ENCODE measurements around the gene CDCA3.
"Not testable (repeated sequence)": the region's sequence is repeated elsewhere in the genome, so short reads cannot be mapped to it uniquely, and the experiment has no call there.

CDCA3 gene

DNA sequence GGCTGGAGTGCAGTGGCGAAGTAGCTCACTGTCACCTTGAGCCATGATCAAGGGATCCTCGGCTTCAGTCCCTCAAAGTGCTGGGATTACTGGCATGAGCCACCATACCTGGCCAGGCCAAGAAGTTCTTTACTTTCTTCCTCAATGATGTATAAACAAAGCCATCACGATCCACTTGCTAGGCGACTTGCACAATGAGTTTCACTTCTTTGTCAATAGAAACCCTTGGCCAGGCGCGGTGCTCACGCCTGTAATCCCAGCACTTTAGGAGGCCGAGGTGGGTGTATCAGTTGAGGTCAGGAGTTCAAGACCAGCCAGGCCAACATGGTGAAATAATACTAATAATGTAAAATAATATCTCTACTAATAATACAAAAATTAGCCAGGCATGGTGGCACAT, 36.4 kb upstream of the CDCA3 start:
- TF ChIP-seq POLR2A (IDR thresholded peaks at IDR 0.05; ENCODE audit: low read depth, low read length) = no peak
- TF ChIP-seq POLR2AphosphoS5 (IDR thresholded peaks at IDR 0.05; ENCODE audit: low read depth, low read length) = no peak
- TF ChIP-seq TAF1 (IDR thresholded peaks at IDR 0.05; ENCODE audit: borderline replicate concordance, low read depth, low read length) = no peak
- no peak for DNase-seq (ENCODE audit: insufficient read length)
- no peak for FAIRE-seq

- not testable (repeated sequence) for FAIRE-seq; DNase-seq (ENCODE audit: insufficient read length)
These were observed 35.3 kb upstream of the CDCA3 start for GRCh38 chr12:6886206-6886999.

DNA sequence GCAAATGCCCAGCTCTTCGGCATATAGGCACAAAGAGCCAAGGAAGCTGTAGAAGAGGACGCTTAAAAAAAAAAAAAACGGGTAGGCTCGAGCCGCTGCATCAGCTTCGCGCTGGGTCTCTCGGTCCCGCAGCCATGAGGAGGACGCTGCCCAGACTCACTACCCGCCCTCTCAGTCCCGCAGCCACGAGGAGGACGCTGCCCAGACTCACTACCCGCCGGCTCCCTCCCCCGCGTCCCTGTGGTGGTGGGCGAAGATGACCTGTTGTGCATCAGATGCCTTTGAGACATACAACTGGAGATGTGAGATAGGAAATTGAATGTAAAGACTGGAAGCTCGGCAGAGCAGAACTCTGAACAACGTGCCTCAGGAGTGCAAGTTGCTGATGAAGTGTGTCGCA, 33.5 kb upstream of the CDCA3 start:
- no peak for DNase-seq (ENCODE audit: insufficient read length)
- FAIRE-seq = no peak
- TF ChIP-seq TAF1 (IDR thresholded peaks at IDR 0.05; ENCODE audit: borderline replicate concordance, low read depth, low read length) (no peak), POLR2AphosphoS5 (IDR thresholded peaks at IDR 0.05; ENCODE audit: low read depth, low read length) (no peak), POLR2A (IDR thresholded peaks at IDR 0.05; ENCODE audit: low read depth, low read length) (no peak)

- DNase-seq (ENCODE audit: insufficient read length) (no peak), FAIRE-seq (no peak)
- TF ChIP-seq POLR2A (IDR thresholded peaks at IDR 0.05; ENCODE audit: low read depth, low read length) (no peak), POLR2AphosphoS5 (IDR thresholded peaks at IDR 0.05; ENCODE audit: low read depth, low read length) (no peak), TAF1 (IDR thresholded peaks at IDR 0.05; ENCODE audit: borderline replicate concordance, low read depth, low read length) (no peak)
These were observed 32.6 kb upstream of the CDCA3 start for GRCh38 chr12:6883683-6884082.

- no peak for TF ChIP-seq POLR2AphosphoS5 (IDR thresholded peaks at IDR 0.05; ENCODE audit: low read depth, low read length)
- no peak for TF ChIP-seq TAF1 (IDR thresholded peaks at IDR 0.05; ENCODE audit: borderline replicate concordance, low read depth, low read length)
- no peak for TF ChIP-seq POLR2A (IDR thresholded peaks at IDR 0.05; ENCODE audit: low read depth, low read length)
- DNase-seq (ENCODE audit: insufficient read length) (no peak), FAIRE-seq (no peak)
These were observed 32.2 kb upstream of the CDCA3 start for GRCh38 chr12:6883252-6883651.

DNA sequence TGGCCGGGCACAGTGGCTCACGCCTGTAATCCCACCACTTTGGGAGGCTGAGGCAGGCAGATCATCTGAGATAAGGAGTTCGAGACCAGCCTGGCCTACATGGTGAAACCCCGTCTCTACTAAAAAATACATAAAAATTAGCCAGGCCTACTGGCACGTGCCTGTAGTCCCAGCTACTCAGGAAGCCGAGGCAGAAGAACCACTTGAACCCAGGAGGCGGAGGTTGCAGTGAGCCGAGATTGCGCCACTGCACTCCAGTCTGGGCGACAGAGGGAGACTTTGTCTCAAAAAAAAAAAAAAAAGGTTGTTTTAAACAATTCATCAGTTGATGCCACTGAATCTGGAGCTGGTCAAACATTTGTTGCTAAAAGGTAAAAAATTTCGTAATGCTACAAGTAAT, 28.7 kb upstream of the CDCA3 start:
- not testable (repeated sequence) for DNase-seq (ENCODE audit: insufficient read length); FAIRE-seq

DNA sequence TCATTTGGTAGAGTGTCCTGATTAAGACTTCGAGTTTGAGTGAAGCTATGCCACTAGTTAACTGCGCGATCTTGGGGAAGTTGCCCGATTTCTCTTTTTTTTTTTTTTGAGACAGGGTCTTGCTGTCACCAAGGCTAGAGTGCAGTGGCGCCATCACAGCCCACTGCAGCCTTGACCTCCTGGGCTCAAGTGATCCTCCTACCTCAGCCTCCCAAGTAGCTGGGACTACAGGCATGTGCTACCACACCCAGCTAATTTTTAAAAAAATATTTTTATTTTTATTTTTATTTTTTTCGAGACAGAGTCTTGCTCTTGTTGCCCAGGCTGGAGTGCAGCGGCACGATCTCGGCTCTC, 22.9 kb upstream of the CDCA3 start:
- FAIRE-seq; DNase-seq (ENCODE audit: insufficient read length): not testable (repeated sequence)

DNA sequence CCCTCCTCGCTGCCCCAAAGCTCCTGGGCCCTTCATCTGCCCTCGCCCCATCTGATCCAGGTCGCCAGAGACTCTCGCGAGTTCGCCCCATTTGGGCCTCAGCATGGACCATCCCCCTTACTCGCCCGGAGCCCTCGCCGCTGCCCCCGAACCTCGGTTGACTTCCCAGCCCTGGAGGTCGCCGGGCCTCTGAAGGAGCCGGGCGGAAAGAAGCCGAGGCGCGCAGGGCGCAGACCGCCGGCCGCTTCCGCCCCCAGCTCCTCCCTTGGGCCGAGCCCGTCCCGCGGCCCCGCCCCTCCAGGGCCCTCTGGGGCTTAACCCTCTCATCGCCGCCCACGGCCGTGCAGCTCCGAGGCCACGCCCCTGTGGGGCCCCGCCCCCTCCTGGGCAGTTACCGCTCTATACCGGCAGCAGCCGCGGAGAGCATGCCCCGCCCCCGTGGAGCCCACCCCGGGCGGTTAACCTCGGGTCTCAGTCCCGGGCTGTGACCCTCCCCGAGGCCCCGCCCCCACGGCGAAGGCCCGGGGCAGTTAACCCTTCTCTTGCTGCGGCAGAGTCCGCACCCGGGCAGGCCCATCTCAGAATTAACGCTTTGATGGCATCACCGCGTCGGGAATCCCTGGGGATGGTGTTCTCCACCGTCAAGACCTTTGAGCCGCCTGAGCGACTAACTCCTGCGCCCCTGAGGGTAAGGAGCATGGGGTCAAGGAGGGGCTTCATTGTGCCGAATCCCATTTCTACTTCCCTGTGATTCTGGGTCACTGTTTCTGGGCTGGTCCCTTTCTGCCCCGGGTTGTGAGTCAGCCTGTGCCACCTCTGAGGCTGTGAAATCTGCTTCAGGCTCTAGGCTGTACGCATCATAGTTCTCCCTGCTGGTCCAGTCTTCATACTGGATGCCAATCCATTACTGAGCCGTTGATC, 22.3 kb upstream of the CDCA3 start, which contains the start of gene SPSB2:
SPSB2 (minus strand) TSS at position 210 of the 921 bp plus-strand sequence. CDS start 402 bp downstream, outside the sequence.
- TF ChIP-seq POLR2AphosphoS5 (IDR thresholded peaks at IDR 0.05; ENCODE audit: low read depth, low read length) (no peak), TAF1 (IDR thresholded peaks at IDR 0.05; ENCODE audit: borderline replicate concordance, low read depth, low read length) (0 out of 2 replicates have a peak, but pooled peaks have one; percentile 1), POLR2A (IDR thresholded peaks at IDR 0.05; ENCODE audit: low read depth, low read length) (peak; percentile 60; the same call in 1 of the 2 replicates)
- FAIRE-seq (peak; percentile 97), DNase-seq (ENCODE audit: insufficient read length) (peak; percentile 96)

- peak; percentile 80 for DNase-seq (ENCODE audit: insufficient read length)
- peak; percentile 97 for FAIRE-seq
- TF ChIP-seq TAF1 (IDR thresholded peaks at IDR 0.05; ENCODE audit: borderline replicate concordance, low read depth, low read length) = no peak
- peak; percentile 41; the same call in 1 of the 2 replicates for TF ChIP-seq POLR2AphosphoS5 (IDR thresholded peaks at IDR 0.05; ENCODE audit: low read depth, low read length)
- TF ChIP-seq POLR2A (IDR thresholded peaks at IDR 0.05; ENCODE audit: low read depth, low read length) = peak; percentile 64
These were observed 21.3 kb upstream of the CDCA3 start for GRCh38 chr12:6872073-6873048.

DNA sequence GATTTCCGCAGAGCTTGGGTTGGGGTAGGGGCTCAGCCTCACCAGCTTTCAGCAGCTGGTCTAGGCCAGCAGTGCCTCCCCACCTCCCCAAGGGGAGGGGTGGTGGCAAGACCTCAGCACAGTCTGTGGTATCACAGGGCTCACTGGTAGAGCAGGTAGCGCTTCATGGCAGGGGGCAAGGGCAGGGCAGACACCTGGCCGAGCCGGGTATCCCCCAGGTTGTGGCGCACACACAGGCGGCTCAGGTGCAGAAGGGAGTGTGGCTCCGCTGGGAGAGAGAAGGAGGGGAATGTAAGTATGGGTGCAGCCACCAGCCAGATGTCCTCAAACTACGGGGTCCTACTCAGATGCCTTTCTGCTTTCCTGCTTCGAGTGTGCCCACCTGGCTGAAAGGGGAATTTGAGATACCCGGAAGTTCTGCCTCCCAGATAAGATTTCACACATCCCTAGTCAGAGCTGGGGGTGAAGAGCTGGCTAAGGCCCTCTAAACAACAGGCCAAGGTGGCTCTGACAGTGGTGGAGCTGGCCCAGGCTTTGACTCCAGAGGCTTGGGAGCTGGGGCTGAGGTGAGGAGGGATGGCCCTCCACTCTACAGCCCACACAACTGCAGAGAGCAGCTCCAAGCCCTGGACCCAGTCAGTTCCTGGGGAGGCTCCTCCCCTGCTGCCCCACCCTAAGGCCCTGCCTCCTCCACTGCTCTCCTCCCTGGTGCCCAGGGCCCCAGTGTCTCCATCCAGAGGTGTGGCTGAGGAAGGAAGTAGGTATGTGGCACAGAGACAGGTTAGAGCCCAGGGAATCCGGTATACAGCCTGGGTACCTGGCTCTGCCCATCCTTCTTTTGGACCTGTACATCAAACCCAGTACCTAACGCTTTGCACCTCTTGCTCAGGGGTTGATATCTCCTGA, 20.2 kb upstream of the CDCA3 start:
- FAIRE-seq (peak; percentile 58), DNase-seq (ENCODE audit: insufficient read length) (no peak)
- peak; percentile 51; the same call in 1 of the 2 replicates for TF ChIP-seq POLR2A (IDR thresholded peaks at IDR 0.05; ENCODE audit: low read depth, low read length)
- no peak for TF ChIP-seq TAF1 (IDR thresholded peaks at IDR 0.05; ENCODE audit: borderline replicate concordance, low read depth, low read length)
- TF ChIP-seq POLR2AphosphoS5 (IDR thresholded peaks at IDR 0.05; ENCODE audit: low read depth, low read length) = no peak; the same call in 1 of the 2 replicates

DNA sequence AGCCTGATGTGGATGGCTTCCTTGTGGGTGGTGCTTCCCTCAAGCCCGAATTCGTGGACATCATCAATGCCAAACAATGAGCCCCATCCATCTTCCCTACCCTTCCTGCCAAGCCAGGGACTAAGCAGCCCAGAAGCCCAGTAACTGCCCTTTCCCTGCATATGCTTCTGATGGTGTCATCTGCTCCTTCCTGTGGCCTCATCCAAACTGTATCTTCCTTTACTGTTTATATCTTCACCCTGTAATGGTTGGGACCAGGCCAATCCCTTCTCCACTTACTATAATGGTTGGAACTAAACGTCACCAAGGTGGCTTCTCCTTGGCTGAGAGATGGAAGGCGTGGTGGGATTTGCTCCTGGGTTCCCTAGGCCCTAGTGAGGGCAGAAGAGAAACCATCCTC, 19.2 kb upstream of the CDCA3 start:
- not testable (repeated sequence) for DNase-seq (ENCODE audit: insufficient read length); FAIRE-seq

All from GM12892 (cell line).